Peyer's patch (tissue), 4 donors: ENCODE data around the gene PLEKHM3.

Source experiments
- CTCF ChIP-seq, 6 experiments: fragments of 450-650 bp in 4 of 6; fragments of 200-600 bp in 2 of 6; sonication (generic) in 1 of 6; IDR thresholded peaks; one replicate each; pipeline ENCODE4 v1.5.1; 2017 to 2019; ENCODE audit warnings: antibody characterized with exemption in 6 of 6, mild to moderate bottlenecking in 3 of 6, moderate library complexity in 1 of 6
- POLR2A ChIP-seq, 2 donors: fragments of 450-650 bp; IDR thresholded peaks; one replicate each; pipeline ENCODE4 v1.5.1; 2017; ENCODE audit warnings: antibody characterized with exemption in 2 of 2, mild to moderate bottlenecking in 2 of 2, moderate library complexity in 2 of 2

DNA sequence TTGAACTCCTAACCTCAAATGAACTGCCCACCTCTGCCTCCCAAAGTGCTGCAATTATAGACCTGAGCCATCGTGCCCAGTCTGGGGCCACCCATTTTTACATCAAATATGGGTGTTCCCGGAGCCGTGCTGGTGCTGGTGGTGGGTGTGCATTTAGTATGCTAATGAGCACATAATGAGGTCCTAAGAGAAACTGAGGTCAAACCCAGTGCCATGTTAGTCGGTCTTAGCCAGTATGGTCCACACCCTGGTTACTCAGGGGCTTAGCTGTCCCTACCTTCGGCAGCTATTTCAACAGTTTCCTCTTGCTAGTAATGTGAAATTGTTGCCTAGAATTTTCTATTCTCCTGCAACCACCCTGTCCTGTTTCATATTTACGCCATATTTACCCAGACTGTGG lies 217.2 kb downstream of the PLEKHM3 start:
- TF ChIP-seq CTCF (IDR thresholded peaks at IDR 0.05) (no peak), POLR2A (IDR thresholded peaks at IDR 0.05) (no peak)
